Suprapubic skin (tissue), 4 donors: ENCODE measurements around the gene RASIP1. TPM values are rescaled to one million over a fixed set of nuclear protein-coding genes. Genes with fewer than 3 reads are reported as not detected.
"Not testable (repeated sequence)": the region's sequence is repeated elsewhere in the genome, so short reads cannot be mapped to it uniquely, and the experiment has no call there.

ENCODE experiments used
- DNase-seq, 2 donors: peaks; one replicate each; pipeline ENCODE4 v3.0.0-alpha.2; 2019; ENCODE audit warnings: low spot score in 2 of 2
- H3K27ac ChIP-seq: fragments of 200-600 bp; sonication (generic); one replicate; pipeline ENCODE4 v1.5.1; 2019
- H3K27me3 ChIP-seq: fragments of 200-600 bp; sonication (generic); one replicate; pipeline ENCODE4 v1.5.1; 2019
- H3K36me3 ChIP-seq: fragments of 200-600 bp; sonication (generic); one replicate; pipeline ENCODE4 v1.5.1; 2019
- H3K4me1 ChIP-seq: fragments of 200-600 bp; sonication (generic); one replicate; pipeline ENCODE4 v1.5.1; 2019
- H3K4me3 ChIP-seq: fragments of 200-600 bp; sonication (generic); one replicate; pipeline ENCODE4 v1.5.1; 2019; ENCODE audit warnings: mild to moderate bottlenecking
- H3K9me3 ChIP-seq: fragments of 200-600 bp; sonication (generic); one replicate; pipeline ENCODE4 v1.5.1; 2019
- EP300 ChIP-seq: sonication (generic); formaldehyde crosslinking; IDR thresholded peaks from one replicate; pipeline ENCODE4 v1.6.1; 2017; ENCODE audit warnings: antibody characterized with exemption
- POLR2A ChIP-seq, 2 donors: fragments of 450-650 bp; IDR thresholded peaks; one replicate each; pipeline ENCODE4 v1.6.1; 2017; ENCODE audit warnings: antibody characterized with exemption in 2 of 2, mild to moderate bottlenecking in 2 of 2, moderate library complexity in 2 of 2
- POLR2AphosphoS5 ChIP-seq, 3 donors: sonication (generic); formaldehyde crosslinking; IDR thresholded peaks; one replicate each; pipeline ENCODE4 v1.6.1; 2017; ENCODE audit warnings: antibody characterized with exemption in 3 of 3
- WGBS: methylation state at CpG from one replicate; pipeline ENCODE4 v1.1.5; 2018; 5-methylcytosine and 5-hydroxymethylcytosine counted together
- total RNA-seq, 4 donors: library from RNA; depleted of rRNA; stranded (reverse); fragments of >200 nt; gene quantifications; one replicate each; pipeline ENCODE4 v1.1.0, GENCODE V29; 2016
- TF ChIP-seq, protein P1 (sequence below), 2 donors: fragments of 200-600 bp in 1 of 2; fragments of 450-650 bp in 1 of 2; sonication (generic) in 1 of 2; IDR thresholded peaks; one replicate each; pipeline ENCODE4 v1.5.1; 2016 to 2019; ENCODE audit warnings: antibody characterized with exemption in 2 of 2, mild to moderate bottlenecking in 1 of 2, moderate library complexity in 1 of 2

RASIP1 gene
- total RNA-seq, 4 donors from 2014 or later: 5.1 to 16.1 (median 6.5) TPM

- Histone ChIP-seq H3K4me1 (peaks cover 43% of the 10 kb centered on the region), H3K4me3 (peak within 1 kb of the TSS; percentile 52), H3K27me3 (no peaks in the 10 kb centered on the region), H3K36me3 (no peaks in the 10 kb centered on the region), H3K9me3 (no peaks in the 10 kb centered on the region), H3K27ac (peak within 1 kb of the TSS; percentile 56)
- TF ChIP-seq, protein P1, sequence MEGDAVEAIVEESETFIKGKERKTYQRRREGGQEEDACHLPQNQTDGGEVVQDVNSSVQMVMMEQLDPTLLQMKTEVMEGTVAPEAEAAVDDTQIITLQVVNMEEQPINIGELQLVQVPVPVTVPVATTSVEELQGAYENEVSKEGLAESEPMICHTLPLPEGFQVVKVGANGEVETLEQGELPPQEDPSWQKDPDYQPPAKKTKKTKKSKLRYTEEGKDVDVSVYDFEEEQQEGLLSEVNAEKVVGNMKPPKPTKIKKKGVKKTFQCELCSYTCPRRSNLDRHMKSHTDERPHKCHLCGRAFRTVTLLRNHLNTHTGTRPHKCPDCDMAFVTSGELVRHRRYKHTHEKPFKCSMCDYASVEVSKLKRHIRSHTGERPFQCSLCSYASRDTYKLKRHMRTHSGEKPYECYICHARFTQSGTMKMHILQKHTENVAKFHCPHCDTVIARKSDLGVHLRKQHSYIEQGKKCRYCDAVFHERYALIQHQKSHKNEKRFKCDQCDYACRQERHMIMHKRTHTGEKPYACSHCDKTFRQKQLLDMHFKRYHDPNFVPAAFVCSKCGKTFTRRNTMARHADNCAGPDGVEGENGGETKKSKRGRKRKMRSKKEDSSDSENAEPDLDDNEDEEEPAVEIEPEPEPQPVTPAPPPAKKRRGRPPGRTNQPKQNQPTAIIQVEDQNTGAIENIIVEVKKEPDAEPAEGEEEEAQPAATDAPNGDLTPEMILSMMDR (IDR thresholded peaks at IDR 0.05): no peak
- TF ChIP-seq EP300 (no peak), POLR2A (IDR thresholded peaks at IDR 0.05) (no peak), POLR2AphosphoS5 (IDR thresholded peaks at IDR 0.05) (no peak)
- DNase-seq: peak in 1 of 2 donors; percentile 75
- WGBS: 80% methylated on average over 14 of the region's 33 CpGs
Measured at GRCh38 chr19:48719263-48720171, 20.9 kb downstream of the RASIP1 start, which contains the start of gene MAMSTR. MAMSTR (minus strand) TSS chr19:48719725; CDS start chr19:48719031, 694 bp downstream.

- Histone ChIP-seq H3K27me3 (no peaks in the 10 kb centered on the region), H3K27ac (no peak overlapping the region), H3K4me3 (no peak overlapping the region), H3K4me1 (peaks cover 44% of the 10 kb centered on the region), H3K36me3 (no peaks in the 10 kb centered on the region), H3K9me3 (no peaks in the 10 kb centered on the region)
- no peak for TF ChIP-seq POLR2A (IDR thresholded peaks at IDR 0.05)
- TF ChIP-seq POLR2AphosphoS5 (IDR thresholded peaks at IDR 0.05): no peak
- TF ChIP-seq, protein P1 (IDR thresholded peaks at IDR 0.05): no peak
- TF ChIP-seq EP300: no peak
- 69% methylated on average over 15 of the region's 15 CpGs for WGBS
- no peak for DNase-seq
Measured at GRCh38 chr19:48718711-48719231, 21.6 kb downstream of the RASIP1 start.

- H3K27me3 ChIP-seq, H3K36me3 ChIP-seq, H3K4me3 ChIP-seq, H3K27ac ChIP-seq, H3K9me3 ChIP-seq, DNase-seq: not testable (repeated sequence)
- peaks cover 51% of the 10 kb centered on the region for H3K4me1 ChIP-seq
- WGBS: 93% methylated on average over 13 of the region's 13 CpGs
Measured at GRCh38 chr19:48718106-48718505, 22.3 kb downstream of the RASIP1 start.

DNA sequence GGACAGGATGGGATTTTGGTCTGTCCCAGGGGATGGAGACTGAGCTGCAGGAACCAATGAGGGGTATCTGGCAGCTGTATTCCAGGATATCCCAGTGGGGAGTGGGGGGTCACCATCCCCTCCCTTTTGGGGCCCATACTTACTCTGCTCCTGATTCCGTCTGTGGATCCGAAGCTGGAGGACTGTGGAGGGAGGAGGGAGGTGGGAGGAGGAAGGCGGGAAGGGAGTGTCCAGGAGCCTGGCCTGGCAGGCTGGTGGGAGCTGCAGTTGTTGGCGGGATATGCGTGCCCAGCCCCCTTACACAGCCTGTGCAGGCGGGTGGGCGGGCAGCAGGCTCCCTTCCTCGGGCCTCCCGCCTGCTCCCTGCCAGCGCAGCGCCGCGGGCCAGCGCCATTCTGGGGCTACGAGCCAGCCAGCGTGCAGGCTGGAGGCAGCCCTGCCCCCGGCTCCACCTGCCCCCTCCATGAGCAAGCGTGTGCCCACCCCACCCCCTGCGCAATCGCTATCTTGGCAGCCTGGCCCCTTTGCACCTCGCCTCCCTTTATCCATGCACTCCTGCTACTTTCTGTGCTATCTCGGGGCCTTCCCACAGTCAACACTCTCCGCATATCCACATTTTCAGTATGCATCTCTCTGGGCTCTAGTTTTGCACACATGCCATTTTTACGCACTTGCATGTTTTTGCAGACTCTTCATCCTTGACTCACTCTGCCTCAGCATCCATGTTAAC, 23.7 kb downstream of the RASIP1 start:
- H3K36me3 ChIP-seq: no peaks in the 10 kb centered on the region

DNA sequence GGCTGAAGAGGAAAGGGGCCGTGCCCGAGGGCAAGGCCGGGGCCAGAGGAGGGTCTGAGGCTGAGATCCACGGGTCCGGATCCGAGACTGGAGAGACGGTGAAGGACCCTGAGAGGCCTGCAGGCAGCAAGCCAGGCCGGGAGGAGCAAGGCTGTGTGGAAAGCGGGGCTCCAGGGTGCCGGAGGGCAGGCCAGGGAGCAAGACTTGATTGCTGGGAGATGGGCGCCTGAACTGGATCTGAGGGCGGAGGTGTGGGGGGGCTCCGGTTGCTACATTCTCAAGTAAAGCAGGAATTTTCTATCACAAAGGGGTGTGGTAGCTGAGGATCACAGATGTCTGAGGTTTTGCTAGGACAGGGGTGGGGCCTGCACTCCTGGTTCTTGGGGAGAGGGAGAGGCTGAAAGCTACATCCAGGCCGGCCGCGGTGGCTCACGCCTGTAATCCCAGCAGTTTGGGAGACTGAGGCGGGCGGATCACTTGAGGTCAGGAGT, 24.7 kb downstream of the RASIP1 start:
- Histone ChIP-seq H3K27ac (peak overlapping the region; percentile 66), H3K27me3 (no peaks in the 10 kb centered on the region), H3K4me1 (peaks cover 51% of the 10 kb centered on the region), H3K9me3 (no peaks in the 10 kb centered on the region), H3K36me3 (no peaks in the 10 kb centered on the region), H3K4me3 (peak overlapping the region; percentile 56)
- 39% methylated on average over 17 of the region's 19 CpGs for WGBS
- DNase-seq: peak in 1 of 2 donors; percentile 75
- TF ChIP-seq EP300 (no peak), POLR2A (IDR thresholded peaks at IDR 0.05) (no peak), POLR2AphosphoS5 (IDR thresholded peaks at IDR 0.05) (no peak)
- TF ChIP-seq, protein P1 (IDR thresholded peaks at IDR 0.05): no peak

More for the DNA sequence above, 23.7 kb downstream of the RASIP1 start:
- 17% methylated on average over 11 of the region's 24 CpGs for WGBS
- Histone ChIP-seq H3K9me3 (no peaks in the 10 kb centered on the region), H3K4me3 (peak overlapping the region; percentile 4), H3K27ac (peak overlapping the region; percentile 66), H3K4me1 (peaks cover 54% of the 10 kb centered on the region), H3K27me3 (no peaks in the 10 kb centered on the region)
- no peak for TF ChIP-seq POLR2A (IDR thresholded peaks at IDR 0.05)
- TF ChIP-seq, protein P1 (IDR thresholded peaks at IDR 0.05): no peak
- TF ChIP-seq POLR2AphosphoS5 (IDR thresholded peaks at IDR 0.05): no peak
- TF ChIP-seq EP300: no peak
- DNase-seq: no peak
